ENCODE data around the gene GRID2. TPM values are rescaled to one million over a fixed set of nuclear protein-coding genes. Genes with fewer than 3 reads are reported as not detected.

The GRID2 gene
- total and polyA plus RNA-seq, 10 of the 15 experiments (the other 5 are each of a cell fraction or from before 2014, with no cell fraction given): not detected

DNA sequence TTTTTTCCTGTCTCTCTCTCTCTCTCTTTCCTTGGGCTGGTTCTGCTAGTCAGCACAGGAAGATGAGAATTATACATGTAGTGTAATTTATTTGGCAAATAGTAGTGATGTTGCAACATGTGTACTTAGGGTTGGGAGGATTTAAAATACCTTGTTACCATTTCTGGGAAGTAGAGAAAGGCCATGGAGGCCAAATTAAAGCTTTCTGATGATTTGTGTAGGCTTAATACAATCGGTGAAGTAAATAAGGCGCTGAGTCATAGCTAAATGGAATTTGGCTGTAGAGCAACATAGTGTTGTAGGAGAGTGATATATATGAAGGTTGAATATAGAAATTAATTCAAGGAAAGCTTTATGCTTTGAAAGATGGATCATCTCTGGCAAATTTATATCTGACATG, 295.3 kb downstream of the GRID2 start:
- no TSS peak for BruUV-seq (replicated peaks)
- in situ Hi-C loops (cut with MboI): no loop called here
- no peak for ATAC-seq

More for the DNA sequence above, 295.3 kb downstream of the GRID2 start:
- Histone ChIP-seq H3K4me1 (ENCODE audit: control insufficient read depth, insufficient read depth, low read length) (no peaks in the 10 kb centered on the region), H3K27ac (ENCODE audit: control insufficient read depth, insufficient read depth) (no peak overlapping the region), H3K4me2 (ENCODE audit: control insufficient read depth, insufficient read depth) (no peak overlapping the region), H3K4me3 (no peak overlapping the region), H3K9me3 (replicated peaks; ENCODE audit: control insufficient read depth, insufficient read depth, low read length) (no peaks in the 10 kb centered on the region), H4K20me1 (ENCODE audit: control insufficient read depth, insufficient read depth) (no peaks in the 10 kb centered on the region), H2AFZ (ENCODE audit: control insufficient read depth, low read depth, low read length) (no peak overlapping the region), H3K27me3 (replicated peaks in 1 of 2; ENCODE audit: control insufficient read depth in 2 of 2, insufficient read depth in 2 of 2, low read length in 1 of 2) (no peaks in the 10 kb centered on the region), H3K9ac (ENCODE audit: control insufficient read depth, insufficient read depth, low read length) (no peak overlapping the region), H3K36me3 (ENCODE audit: control insufficient read depth in 2 of 2, insufficient read depth in 2 of 2, low read length in 1 of 2) (no peaks in the 10 kb centered on the region), H3K79me2 (ENCODE audit: control insufficient read depth, insufficient read depth, low read length) (no peaks in the 10 kb centered on the region)
- ChIA-PET RAD21 (ENCODE audit: unreplicated experiment) (no interaction called here), SMC1A (ENCODE audit: uncharacterized antibody, unreplicated experiment) (no interaction called here), CTCF (no interaction called here), POLR2A (no interaction called here)
- no peak for FAIRE-seq
- WGBS (ENCODE audit: insufficient coverage, insufficient replicate concordance, low lambda C conversion rate, missing lambda C conversion rate): 11% methylated on average over 2 of the region's 2 CpGs
- intact Hi-C loops (cut with micrococcal nuclease; ENCODE audit: unreplicated experiment): no loop called here
- no peak for DNase-seq (ENCODE audit: low read depth, low spot score)
- no peak for TF ChIP-seq EZH2 (IDR thresholded peaks at IDR 0.05; ENCODE audit: borderline replicate concordance, control insufficient read depth, low read depth, low read length)
- no peak for TF ChIP-seq ETV6 (conservative IDR thresholded peaks at IDR 0.05 in 1 of 2, IDR thresholded peaks at IDR 0.05 in 1 of 2; ENCODE audit: borderline replicate concordance in 1 of 2, low read depth in 1 of 2)
- TF ChIP-seq BHLHE40 (IDR thresholded peaks at IDR 0.05; ENCODE audit: borderline replicate concordance in 1 of 2, low read depth in 2 of 2, low read length in 1 of 2): no peak
- no peak for TF ChIP-seq TCF3 (IDR thresholded peaks at IDR 0.05; ENCODE audit: borderline replicate concordance, insufficient read depth, low read depth, low read length)
- TF ChIP-seq, protein P1, sequence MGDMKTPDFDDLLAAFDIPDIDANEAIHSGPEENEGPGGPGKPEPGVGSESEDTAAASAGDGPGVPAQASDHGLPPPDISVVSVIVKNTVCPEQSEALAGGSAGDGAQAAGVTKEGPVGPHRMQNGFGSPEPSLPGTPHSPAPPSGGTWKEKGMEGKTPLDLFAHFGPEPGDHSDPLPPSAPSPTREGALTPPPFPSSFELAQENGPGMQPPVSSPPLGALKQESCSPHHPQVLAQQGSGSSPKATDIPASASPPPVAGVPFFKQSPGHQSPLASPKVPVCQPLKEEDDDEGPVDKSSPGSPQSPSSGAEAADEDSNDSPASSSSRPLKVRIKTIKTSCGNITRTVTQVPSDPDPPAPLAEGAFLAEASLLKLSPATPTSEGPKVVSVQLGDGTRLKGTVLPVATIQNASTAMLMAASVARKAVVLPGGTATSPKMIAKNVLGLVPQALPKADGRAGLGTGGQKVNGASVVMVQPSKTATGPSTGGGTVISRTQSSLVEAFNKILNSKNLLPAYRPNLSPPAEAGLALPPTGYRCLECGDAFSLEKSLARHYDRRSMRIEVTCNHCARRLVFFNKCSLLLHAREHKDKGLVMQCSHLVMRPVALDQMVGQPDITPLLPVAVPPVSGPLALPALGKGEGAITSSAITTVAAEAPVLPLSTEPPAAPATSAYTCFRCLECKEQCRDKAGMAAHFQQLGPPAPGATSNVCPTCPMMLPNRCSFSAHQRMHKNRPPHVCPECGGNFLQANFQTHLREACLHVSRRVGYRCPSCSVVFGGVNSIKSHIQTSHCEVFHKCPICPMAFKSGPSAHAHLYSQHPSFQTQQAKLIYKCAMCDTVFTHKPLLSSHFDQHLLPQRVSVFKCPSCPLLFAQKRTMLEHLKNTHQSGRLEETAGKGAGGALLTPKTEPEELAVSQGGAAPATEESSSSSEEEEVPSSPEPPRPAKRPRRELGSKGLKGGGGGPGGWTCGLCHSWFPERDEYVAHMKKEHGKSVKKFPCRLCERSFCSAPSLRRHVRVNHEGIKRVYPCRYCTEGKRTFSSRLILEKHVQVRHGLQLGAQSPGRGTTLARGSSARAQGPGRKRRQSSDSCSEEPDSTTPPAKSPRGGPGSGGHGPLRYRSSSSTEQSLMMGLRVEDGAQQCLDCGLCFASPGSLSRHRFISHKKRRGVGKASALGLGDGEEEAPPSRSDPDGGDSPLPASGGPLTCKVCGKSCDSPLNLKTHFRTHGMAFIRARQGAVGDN (IDR thresholded peaks at IDR 0.05): no peak
- TF ChIP-seq, protein P2, sequence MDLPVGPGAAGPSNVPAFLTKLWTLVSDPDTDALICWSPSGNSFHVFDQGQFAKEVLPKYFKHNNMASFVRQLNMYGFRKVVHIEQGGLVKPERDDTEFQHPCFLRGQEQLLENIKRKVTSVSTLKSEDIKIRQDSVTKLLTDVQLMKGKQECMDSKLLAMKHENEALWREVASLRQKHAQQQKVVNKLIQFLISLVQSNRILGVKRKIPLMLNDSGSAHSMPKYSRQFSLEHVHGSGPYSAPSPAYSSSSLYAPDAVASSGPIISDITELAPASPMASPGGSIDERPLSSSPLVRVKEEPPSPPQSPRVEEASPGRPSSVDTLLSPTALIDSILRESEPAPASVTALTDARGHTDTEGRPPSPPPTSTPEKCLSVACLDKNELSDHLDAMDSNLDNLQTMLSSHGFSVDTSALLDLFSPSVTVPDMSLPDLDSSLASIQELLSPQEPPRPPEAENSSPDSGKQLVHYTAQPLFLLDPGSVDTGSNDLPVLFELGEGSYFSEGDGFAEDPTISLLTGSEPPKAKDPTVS (IDR thresholded peaks at IDR 0.05; ENCODE audit: low read depth, low read length): no peak
- TF ChIP-seq MEF2A (IDR thresholded peaks at IDR 0.05; ENCODE audit: insufficient read depth, low read depth, low read length): no peak

Data from GM12878 (cell line).